Osteocyte (in vitro differentiated cells): ENCODE measurements around the gene CEBPE. TPM values are rescaled to one million over a fixed set of nuclear protein-coding genes. Genes with fewer than 3 reads are reported as not detected.

Experiments
- DNase-seq: peaks from one replicate; pipeline ENCODE4 v3.0.0; 2021; ENCODE audit warnings: mixed read lengths; ENCODE audit not compliant: unreplicated experiment; ENCODE audit errors: extremely low spot score
- H3K27ac Mint-ChIP-seq: one replicate; pipeline ENCODE4 v1.8.0; 2021; ENCODE audit warnings: mild to moderate bottlenecking, mixed read lengths; ENCODE audit not compliant: unreplicated experiment
- H3K27me3 Mint-ChIP-seq: one replicate; pipeline ENCODE4 v1.8.0; 2021; ENCODE audit warnings: mixed read lengths; ENCODE audit not compliant: unreplicated experiment
- H3K36me3 Mint-ChIP-seq: one replicate; pipeline ENCODE4 v1.8.0; 2021; ENCODE audit warnings: mixed read lengths; ENCODE audit not compliant: unreplicated experiment
- H3K4me1 Mint-ChIP-seq: one replicate; pipeline ENCODE4 v1.8.0; 2021; ENCODE audit warnings: mixed read lengths; ENCODE audit not compliant: unreplicated experiment
- H3K4me3 Mint-ChIP-seq: one replicate; pipeline ENCODE4 v1.8.0; 2021; ENCODE audit warnings: mild to moderate bottlenecking, moderate library complexity, mixed read lengths; ENCODE audit not compliant: unreplicated experiment
- H3K9me3 Mint-ChIP-seq: one replicate; pipeline ENCODE4 v1.8.0; 2021; ENCODE audit warnings: mixed read lengths; ENCODE audit not compliant: unreplicated experiment
- total RNA-seq: library from RNA; stranded (reverse); gene quantifications from 2 replicates; pipeline ENCODE4 v1.2.1, GENCODE V29; 2021
- TF ChIP-seq, protein P1 (sequence below): fragments of 200-600 bp; sonication (generic); IDR thresholded peaks from 2 replicates; pipeline ENCODE4 v1.5.0; 2021; ENCODE audit warnings: antibody characterized with exemption, mild to moderate bottlenecking, moderate library complexity

The CEBPE gene
- total RNA-seq, 1 donor from 2014 or later = not detected

DNA sequence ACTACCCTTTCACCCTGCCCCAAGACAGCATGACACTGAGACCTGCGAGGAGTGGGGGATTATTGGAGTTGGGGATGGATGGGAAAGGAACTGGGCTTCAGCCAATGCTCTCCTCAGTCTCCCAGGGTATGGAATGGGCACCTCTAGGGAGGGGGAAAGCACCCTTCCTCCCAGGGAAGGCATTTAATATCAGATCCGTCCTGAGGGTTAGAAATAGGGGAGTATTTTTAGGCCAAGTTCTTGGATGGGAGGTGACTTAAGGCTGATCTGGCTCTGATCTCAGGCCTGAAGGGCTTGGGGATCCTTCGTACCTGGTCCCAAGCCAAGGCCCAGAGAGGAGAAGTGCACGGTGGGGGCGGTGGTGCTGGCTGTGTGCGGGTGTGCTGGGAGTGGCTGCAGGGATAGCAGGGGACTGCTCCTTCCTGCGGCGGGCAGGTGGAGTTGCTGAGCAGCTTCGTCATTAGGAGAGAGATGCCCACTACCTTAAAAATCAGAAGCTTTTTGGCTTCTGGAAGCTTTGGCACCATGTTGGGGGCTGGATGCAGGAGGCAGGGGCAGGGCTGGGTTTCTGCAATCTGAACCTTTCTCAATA is 7.0 kb upstream of the CEBPE start:
- Mint-ChIP-seq H3K4me3 (no peak overlapping the region), H3K36me3 (no peaks in the 10 kb centered on the region), H3K9me3 (no peaks in the 10 kb centered on the region)

DNA sequence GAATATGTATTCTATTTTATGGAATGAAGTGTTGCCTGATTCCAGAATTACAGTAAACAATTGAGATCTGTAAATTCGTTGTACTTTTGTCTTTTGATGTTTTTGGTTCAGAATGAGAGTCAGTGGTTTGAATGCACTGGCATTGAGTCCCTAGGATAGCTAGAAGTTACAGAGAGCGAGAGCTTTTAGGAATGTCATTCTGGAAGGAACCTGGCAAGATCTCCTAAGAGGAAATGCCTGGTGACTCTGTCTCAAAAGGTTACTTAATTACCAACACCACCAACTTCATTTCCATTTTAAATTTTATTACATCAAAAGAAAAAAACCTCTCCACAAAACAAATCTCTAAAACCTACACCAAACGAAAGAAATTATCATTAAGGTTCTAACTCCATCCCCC is 6.0 kb upstream of the CEBPE start:
- no peak overlapping the region for H3K27ac Mint-ChIP-seq
- DNase-seq = no peak
- H3K4me1 Mint-ChIP-seq = peaks cover 7% of the 10 kb centered on the region
- no peaks in the 10 kb centered on the region for H3K36me3 Mint-ChIP-seq
- peaks cover 33% of the 10 kb centered on the region for H3K27me3 Mint-ChIP-seq
- TF ChIP-seq, protein P1, sequence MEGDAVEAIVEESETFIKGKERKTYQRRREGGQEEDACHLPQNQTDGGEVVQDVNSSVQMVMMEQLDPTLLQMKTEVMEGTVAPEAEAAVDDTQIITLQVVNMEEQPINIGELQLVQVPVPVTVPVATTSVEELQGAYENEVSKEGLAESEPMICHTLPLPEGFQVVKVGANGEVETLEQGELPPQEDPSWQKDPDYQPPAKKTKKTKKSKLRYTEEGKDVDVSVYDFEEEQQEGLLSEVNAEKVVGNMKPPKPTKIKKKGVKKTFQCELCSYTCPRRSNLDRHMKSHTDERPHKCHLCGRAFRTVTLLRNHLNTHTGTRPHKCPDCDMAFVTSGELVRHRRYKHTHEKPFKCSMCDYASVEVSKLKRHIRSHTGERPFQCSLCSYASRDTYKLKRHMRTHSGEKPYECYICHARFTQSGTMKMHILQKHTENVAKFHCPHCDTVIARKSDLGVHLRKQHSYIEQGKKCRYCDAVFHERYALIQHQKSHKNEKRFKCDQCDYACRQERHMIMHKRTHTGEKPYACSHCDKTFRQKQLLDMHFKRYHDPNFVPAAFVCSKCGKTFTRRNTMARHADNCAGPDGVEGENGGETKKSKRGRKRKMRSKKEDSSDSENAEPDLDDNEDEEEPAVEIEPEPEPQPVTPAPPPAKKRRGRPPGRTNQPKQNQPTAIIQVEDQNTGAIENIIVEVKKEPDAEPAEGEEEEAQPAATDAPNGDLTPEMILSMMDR = no peak
- H3K4me3 Mint-ChIP-seq = no peak overlapping the region
- H3K9me3 Mint-ChIP-seq = no peaks in the 10 kb centered on the region

More for the DNA sequence above, 7.0 kb upstream of the CEBPE start:
- Mint-ChIP-seq H3K27ac (no peak overlapping the region), H3K4me1 (peaks cover 5% of the 10 kb centered on the region), H3K27me3 (peaks cover 43% of the 10 kb centered on the region)
- DNase-seq = no peak
- TF ChIP-seq, protein P1 = no peak

DNA sequence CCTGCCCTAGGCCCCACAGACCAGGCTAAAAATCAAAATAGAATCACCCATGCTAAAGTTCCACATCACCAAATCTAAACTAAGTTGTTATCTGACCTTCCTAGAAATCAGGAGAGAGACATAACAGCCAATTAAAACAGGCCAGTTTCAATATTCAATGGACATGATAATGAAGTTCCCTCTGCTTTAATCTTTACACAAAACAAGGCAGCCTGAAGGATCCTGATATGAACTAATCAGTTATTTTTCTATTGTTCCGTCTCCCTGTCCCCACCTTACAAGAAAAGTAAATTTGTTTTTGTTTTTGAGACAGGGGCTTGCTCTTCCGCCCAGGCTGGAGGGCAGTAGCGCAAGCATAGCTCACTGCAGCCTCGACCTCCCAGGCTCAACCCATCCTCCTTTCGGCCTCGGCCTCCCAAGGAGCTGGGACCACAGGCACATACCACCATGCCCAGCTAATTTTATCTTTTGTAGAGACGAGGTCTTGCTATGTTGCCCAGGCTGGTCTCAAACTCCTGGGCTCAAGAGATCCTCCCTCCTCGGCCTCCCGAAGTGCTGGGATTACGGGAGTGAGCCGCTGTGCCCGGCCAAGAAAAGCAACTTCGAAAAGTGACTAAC is 5.4 kb upstream of the CEBPE start:
- Mint-ChIP-seq H3K4me3 (no peak overlapping the region), H3K36me3 (no peaks in the 10 kb centered on the region), H3K4me1 (peaks cover 7% of the 10 kb centered on the region), H3K27ac (no peak overlapping the region), H3K9me3 (no peaks in the 10 kb centered on the region), H3K27me3 (peaks cover 27% of the 10 kb centered on the region)
- TF ChIP-seq, protein P1 = no peak
- DNase-seq = no peak

DNA sequence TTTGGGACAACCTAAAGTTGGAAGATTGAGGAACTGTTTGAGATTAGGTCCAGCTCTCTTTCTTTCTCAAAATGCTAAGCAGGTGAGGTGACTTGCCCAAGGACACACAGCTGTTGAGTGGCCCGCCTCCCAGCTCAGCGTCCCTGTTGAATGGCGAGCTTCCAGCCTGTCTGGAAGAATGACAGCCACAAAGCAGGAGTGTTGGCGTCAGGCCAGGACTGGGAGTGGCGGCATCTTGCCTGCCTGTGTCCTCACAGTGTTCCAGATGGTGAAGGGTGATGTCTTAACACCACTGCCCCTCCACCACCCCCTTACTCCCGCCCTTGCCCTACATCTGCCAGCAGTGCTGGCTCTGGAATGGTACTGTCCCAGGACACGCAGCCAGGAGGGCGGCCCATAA is 4.4 kb upstream of the CEBPE start:
- DNase-seq = no peak
- Mint-ChIP-seq H3K27ac (no peak overlapping the region), H3K27me3 (peaks cover 17% of the 10 kb centered on the region), H3K9me3 (no peaks in the 10 kb centered on the region), H3K4me1 (peaks cover 9% of the 10 kb centered on the region), H3K36me3 (no peaks in the 10 kb centered on the region), H3K4me3 (no peak overlapping the region)
- TF ChIP-seq, protein P1 = no peak

DNA sequence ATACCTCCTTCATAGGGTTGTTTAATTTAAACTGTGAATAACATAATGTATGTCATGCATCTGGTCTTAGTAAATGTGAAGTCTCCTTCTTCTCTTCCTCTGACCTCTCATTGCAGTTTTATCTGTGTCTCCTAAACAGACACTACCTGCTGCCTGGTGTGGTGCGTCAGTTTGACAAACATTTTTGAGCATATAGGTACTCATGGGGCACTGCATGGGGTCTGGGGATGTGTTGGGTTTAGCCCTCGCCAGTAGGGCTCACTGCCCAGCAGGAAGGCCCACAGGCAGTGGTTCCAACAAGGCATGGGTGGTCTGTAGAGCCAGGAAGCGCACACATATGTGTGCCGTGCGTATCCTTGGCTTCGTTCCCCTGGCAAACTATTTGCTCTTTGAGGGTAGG is 3.0 kb upstream of the CEBPE start:
- H3K4me1 Mint-ChIP-seq = peaks cover 9% of the 10 kb centered on the region
- H3K4me3 Mint-ChIP-seq = no peak overlapping the region

More for the DNA sequence above, 3.0 kb upstream of the CEBPE start:
- no peak for DNase-seq
- Mint-ChIP-seq H3K36me3 (no peaks in the 10 kb centered on the region), H3K27ac (no peak overlapping the region), H3K9me3 (no peaks in the 10 kb centered on the region), H3K27me3 (peaks cover 17% of the 10 kb centered on the region)
- TF ChIP-seq, protein P1 = no peak
